Measurements from ENCODE around the gene ADRA2B. TPM values are rescaled to one million over a fixed set of nuclear protein-coding genes. Genes with fewer than 3 reads are reported as not detected.

The ADRA2B gene
- total and polyA plus RNA-seq, 2 donors (not counting 1 experiment from before 2014, with no cell fraction given) = 0.07 TPM; not detected in 1

DNA sequence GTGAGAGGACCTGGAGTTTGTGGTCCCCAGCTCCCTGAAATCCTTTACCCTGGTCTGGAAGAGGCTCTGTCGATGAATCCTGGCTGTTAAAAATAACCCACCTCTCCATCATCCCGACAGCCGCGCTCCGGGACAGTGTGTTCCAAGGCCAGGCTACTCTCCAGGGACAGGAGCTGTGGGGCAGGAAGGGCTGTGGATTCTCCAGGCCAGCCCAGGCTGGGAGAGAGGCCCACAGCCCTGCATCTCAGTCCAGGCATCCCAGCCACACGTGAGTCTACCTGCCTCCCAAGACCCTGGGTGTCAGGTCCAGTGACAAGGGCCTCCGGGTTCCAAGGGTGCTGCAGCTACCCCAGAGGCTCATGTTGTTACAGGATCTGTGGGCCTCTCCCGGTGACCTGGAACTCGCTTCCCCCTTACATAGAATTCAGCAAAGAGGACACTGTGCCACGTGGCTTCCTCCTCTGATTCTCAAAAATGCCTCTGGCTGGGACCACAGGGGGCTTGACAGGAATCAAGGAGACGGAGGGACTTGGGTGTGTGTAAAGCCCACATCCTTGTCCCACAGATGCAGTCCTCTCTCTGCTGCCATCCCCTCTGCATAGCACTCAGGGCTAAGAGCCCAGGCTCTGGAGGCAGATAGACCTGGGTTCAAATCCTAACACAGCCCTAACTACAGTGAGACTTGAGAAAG is 17.3 kb downstream of the ADRA2B start:
- no peak for TF ChIP-seq EZH2 (IDR thresholded peaks at IDR 0.05; ENCODE audit: low read length, missing control alignments)
- TF ChIP-seq, protein P1, sequence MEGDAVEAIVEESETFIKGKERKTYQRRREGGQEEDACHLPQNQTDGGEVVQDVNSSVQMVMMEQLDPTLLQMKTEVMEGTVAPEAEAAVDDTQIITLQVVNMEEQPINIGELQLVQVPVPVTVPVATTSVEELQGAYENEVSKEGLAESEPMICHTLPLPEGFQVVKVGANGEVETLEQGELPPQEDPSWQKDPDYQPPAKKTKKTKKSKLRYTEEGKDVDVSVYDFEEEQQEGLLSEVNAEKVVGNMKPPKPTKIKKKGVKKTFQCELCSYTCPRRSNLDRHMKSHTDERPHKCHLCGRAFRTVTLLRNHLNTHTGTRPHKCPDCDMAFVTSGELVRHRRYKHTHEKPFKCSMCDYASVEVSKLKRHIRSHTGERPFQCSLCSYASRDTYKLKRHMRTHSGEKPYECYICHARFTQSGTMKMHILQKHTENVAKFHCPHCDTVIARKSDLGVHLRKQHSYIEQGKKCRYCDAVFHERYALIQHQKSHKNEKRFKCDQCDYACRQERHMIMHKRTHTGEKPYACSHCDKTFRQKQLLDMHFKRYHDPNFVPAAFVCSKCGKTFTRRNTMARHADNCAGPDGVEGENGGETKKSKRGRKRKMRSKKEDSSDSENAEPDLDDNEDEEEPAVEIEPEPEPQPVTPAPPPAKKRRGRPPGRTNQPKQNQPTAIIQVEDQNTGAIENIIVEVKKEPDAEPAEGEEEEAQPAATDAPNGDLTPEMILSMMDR (conservative IDR thresholded peaks at IDR 0.05 in 1 of 2, IDR thresholded peaks at IDR 0.05 in 1 of 2; ENCODE audit: low read depth in 1 of 2, low read length in 2 of 2) = no peak
- Histone ChIP-seq H2AFZ (ENCODE audit: low read length) (no peak overlapping the region), H4K20me1 (ENCODE audit: control insufficient read depth, extremely low read depth, insufficient read depth, low read length) (no peaks in the 10 kb centered on the region), H3K4me2 (ENCODE audit: extremely low read depth, insufficient read depth, low read length) (no peak overlapping the region), H3K27me3 (ENCODE audit: control insufficient read depth, insufficient read depth, low read length) (peaks cover 2% of the 10 kb centered on the region), H3K9me3 (ENCODE audit: control insufficient read depth, insufficient read depth, low read depth, low read length) (no peaks in the 10 kb centered on the region), H3K9ac (ENCODE audit: insufficient read depth, low read length) (no peak overlapping the region), H3K4me1 (ENCODE audit: control insufficient read depth, extremely low read depth, insufficient read depth, low read length) (no peaks in the 10 kb centered on the region), H3K4me3 (replicated peaks in 1 of 4; ENCODE audit: control extremely low read depth in 1 of 4, insufficient read depth in 1 of 4, low read depth in 3 of 4, low read length in 4 of 4) (no peak overlapping the region), H3K27ac (ENCODE audit: insufficient read depth, low read length) (no peak overlapping the region), H3K36me3 (ENCODE audit: control insufficient read depth, insufficient read depth, low read length) (no peaks in the 10 kb centered on the region), H3K79me2 (ENCODE audit: control insufficient read depth, insufficient read depth, low read length) (no peaks in the 10 kb centered on the region)
- DNase-seq (ENCODE audit: low read depth in 2 of 2) = no peak

DNA sequence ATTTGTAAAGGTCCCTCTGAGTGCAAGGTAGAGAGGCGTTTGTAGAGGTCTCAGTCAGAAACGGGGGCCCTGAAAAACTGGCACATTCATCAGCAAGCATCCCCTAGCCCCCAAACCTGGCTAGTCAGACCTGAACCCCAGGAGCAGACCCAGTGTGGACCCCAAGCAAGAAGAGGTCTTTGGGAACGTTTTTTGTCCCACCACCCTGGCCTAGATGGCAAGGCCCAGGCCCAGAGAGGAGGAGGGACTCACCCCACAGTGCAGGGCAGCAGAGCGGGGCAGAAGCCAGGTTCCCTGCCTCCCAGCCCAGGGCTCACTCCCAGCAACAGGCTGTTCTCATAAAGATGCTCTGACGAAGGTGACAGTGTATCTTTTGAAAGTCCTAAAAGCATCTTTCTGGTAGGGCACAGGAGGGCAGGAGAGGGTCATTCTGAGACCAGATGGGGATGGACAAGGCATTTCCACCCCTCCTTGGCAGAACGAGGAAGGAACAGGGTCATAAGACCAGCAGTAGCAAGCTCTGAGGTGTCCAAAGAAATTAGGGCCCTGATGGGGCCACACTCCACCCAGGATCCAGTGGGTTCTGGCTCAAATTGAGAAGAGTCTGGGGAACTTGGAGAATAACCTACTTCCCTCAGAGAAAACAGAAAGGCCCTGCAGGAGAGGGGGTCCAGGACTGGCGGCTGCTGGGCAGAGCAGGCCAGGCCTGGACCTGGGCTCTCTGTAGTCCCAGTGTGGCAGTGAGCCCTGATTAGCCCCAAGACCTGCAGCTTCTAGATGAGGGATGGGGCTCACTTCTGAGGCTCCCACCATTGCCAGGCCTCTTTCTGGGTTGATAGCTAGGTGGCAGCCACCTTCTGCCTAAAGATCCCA is 18.2 kb downstream of the ADRA2B start:
- Histone ChIP-seq H3K9ac (ENCODE audit: insufficient read depth, low read length) (no peak overlapping the region), H3K4me1 (ENCODE audit: control insufficient read depth, extremely low read depth, insufficient read depth, low read length) (no peaks in the 10 kb centered on the region), H3K27ac (ENCODE audit: insufficient read depth, low read length) (no peak overlapping the region), H3K4me3 (replicated peaks in 1 of 4; ENCODE audit: control extremely low read depth in 1 of 4, insufficient read depth in 1 of 4, low read depth in 3 of 4, low read length in 4 of 4) (no peak overlapping the region), H3K79me2 (ENCODE audit: control insufficient read depth, insufficient read depth, low read length) (no peaks in the 10 kb centered on the region), H4K20me1 (ENCODE audit: control insufficient read depth, extremely low read depth, insufficient read depth, low read length) (no peaks in the 10 kb centered on the region), H3K36me3 (ENCODE audit: control insufficient read depth, insufficient read depth, low read length) (no peaks in the 10 kb centered on the region), H3K27me3 (ENCODE audit: control insufficient read depth, insufficient read depth, low read length) (peaks cover 6% of the 10 kb centered on the region), H2AFZ (ENCODE audit: low read length) (no peak overlapping the region), H3K9me3 (ENCODE audit: control insufficient read depth, insufficient read depth, low read depth, low read length) (no peaks in the 10 kb centered on the region), H3K4me2 (ENCODE audit: extremely low read depth, insufficient read depth, low read length) (no peak overlapping the region)
- no peak for TF ChIP-seq EZH2 (IDR thresholded peaks at IDR 0.05; ENCODE audit: low read length, missing control alignments)
- TF ChIP-seq, protein P1 (conservative IDR thresholded peaks at IDR 0.05 in 1 of 2, IDR thresholded peaks at IDR 0.05 in 1 of 2; ENCODE audit: low read depth in 1 of 2, low read length in 2 of 2) = no peak
- no peak for DNase-seq (ENCODE audit: low read depth in 2 of 2)

DNA sequence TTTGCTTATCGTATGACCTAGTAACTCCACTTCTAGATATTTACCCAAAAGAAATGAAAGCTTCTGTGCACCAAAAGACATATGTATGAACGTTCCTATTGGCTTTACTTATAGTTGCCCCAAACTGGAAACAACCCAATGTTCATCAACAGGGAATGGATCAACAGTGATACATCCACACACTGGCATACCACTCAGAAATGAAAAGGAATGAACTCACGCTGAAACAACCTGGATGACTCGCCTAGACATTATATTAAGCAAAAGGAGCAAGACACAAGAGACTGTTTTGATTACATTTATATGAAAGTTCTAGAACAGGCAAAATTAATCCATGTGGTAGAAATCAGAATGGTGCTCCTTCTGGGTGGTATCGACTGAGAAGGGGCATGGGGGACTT is 18.9 kb downstream of the ADRA2B start:
- DNase-seq (ENCODE audit: low read depth in 2 of 2) = no peak
- Histone ChIP-seq H3K9ac (ENCODE audit: insufficient read depth, low read length) (no peak overlapping the region), H3K79me2 (ENCODE audit: control insufficient read depth, insufficient read depth, low read length) (no peaks in the 10 kb centered on the region), H3K36me3 (ENCODE audit: control insufficient read depth, insufficient read depth, low read length) (no peaks in the 10 kb centered on the region), H3K4me3 (replicated peaks in 1 of 4; ENCODE audit: control extremely low read depth in 1 of 4, insufficient read depth in 1 of 4, low read depth in 3 of 4, low read length in 4 of 4) (no peak overlapping the region), H3K27ac (ENCODE audit: insufficient read depth, low read length) (no peak overlapping the region), H4K20me1 (ENCODE audit: control insufficient read depth, extremely low read depth, insufficient read depth, low read length) (no peaks in the 10 kb centered on the region), H3K4me1 (ENCODE audit: control insufficient read depth, extremely low read depth, insufficient read depth, low read length) (no peaks in the 10 kb centered on the region), H3K4me2 (ENCODE audit: extremely low read depth, insufficient read depth, low read length) (no peak overlapping the region), H2AFZ (ENCODE audit: low read length) (no peak overlapping the region), H3K9me3 (ENCODE audit: control insufficient read depth, insufficient read depth, low read depth, low read length) (no peaks in the 10 kb centered on the region), H3K27me3 (ENCODE audit: control insufficient read depth, insufficient read depth, low read length) (peaks cover 6% of the 10 kb centered on the region)
- TF ChIP-seq, protein P1 (conservative IDR thresholded peaks at IDR 0.05 in 1 of 2, IDR thresholded peaks at IDR 0.05 in 1 of 2; ENCODE audit: low read depth in 1 of 2, low read length in 2 of 2) = no peak
- TF ChIP-seq EZH2 (IDR thresholded peaks at IDR 0.05; ENCODE audit: low read length, missing control alignments) = no peak
